Measurements from ENCODE around the gene S100A13. TPM values are rescaled to one million over a fixed set of nuclear protein-coding genes. Genes with fewer than 3 reads are reported as not detected.

S100A13 gene
- total and polyA plus RNA-seq, 9 of the 15 experiments (the other 6 are each of a cell fraction or from before 2014, with no cell fraction given) = 41.9 to 129 (median 58.0) TPM

GRCh38 chr1:153633161-153633753 is 6.0 kb upstream of the S100A13 start:
- FAIRE-seq (no peak), ATAC-seq (peak; percentile 18), DNase-seq (ENCODE audit: extremely low read depth in 1 of 4, low spot score in 3 of 4) (peak; percentile 30 to 49 (median 42))
- in situ Hi-C loops (cut with MboI) = no loop called here
- Histone ChIP-seq H3K9me1 (ENCODE audit: control insufficient read depth, insufficient read depth, low read length) (no peaks in the 10 kb centered on the region), H3K9me3 (replicated peaks; ENCODE audit: control insufficient read depth, insufficient read depth, low read depth, low read length) (no peaks in the 10 kb centered on the region), H3K79me2 (ENCODE audit: control insufficient read depth, insufficient read depth, low read length) (peaks cover 44% of the 10 kb centered on the region), H3K27ac (ENCODE audit: extremely low read depth, low read depth, low read length) (peak overlapping the region; percentile 98), H3K4me2 (ENCODE audit: insufficient read depth, low read length) (peak overlapping the region; percentile 88), H3K27me3 (ENCODE audit: control insufficient read depth in 2 of 2, insufficient read depth in 2 of 2, low read length in 2 of 2) (no peaks in the 10 kb centered on the region), H3K36me3 (ENCODE audit: control insufficient read depth, insufficient read depth, low read length) (peaks cover 27% of the 10 kb centered on the region), H4K20me1 (replicated peaks; ENCODE audit: control insufficient read depth, insufficient read depth, low read length) (no peaks in the 10 kb centered on the region; the same call in 1 of the 2 replicates), H3K9ac (ENCODE audit: insufficient read depth in 1 of 2, low read depth in 2 of 2, low read length in 2 of 2) (peak overlapping the region; percentile 100), H3K4me1 (replicated peaks in 1 of 2; ENCODE audit: control insufficient read depth in 2 of 2, insufficient read depth in 2 of 2, low read length in 2 of 2) (peaks cover 24 to 28% of the 10 kb centered on the region in 2 experiments), H2AFZ (ENCODE audit: low read depth, low read length) (peak overlapping the region; percentile 81), H3K4me3 (peak overlapping the region; percentile 89)
- 20% methylated on average over 18 of the region's 18 CpGs for WGBS (ENCODE audit: insufficient coverage, low coverage, missing lambda C conversion rate)
- intact Hi-C loops (cut with micrococcal nuclease) = loop anchor here (5.0 kb wide), 1 partner anchor 101 kb away; no protein-coding TSS in a partner anchor
- POLR2A ChIA-PET = interaction anchor here (0.8 to 11.6 kb wide), 16 partner anchors 9 to 693 kb away, joined by 3 to 205 read pairs (median 4); partner anchors contain the start of gene SNAPIN
- no TSS peak for BruUV-seq (replicated peaks)
- CTCF ChIA-PET (ENCODE audit: low intra/inter-chr PET ratio) = interaction anchor here (0.7 kb wide), 1 partner anchor 123 kb away, joined by 4 read pairs; no protein-coding TSS in a partner anchor
- TF ChIP-seq TEAD1 (CRISPR knock-in tag; IDR thresholded peaks at IDR 0.05) (peak in 1 of 2 experiments; percentile 24; a peak in 1 of 4 replicates), ZNF121 (CRISPR knock-in tag; conservative IDR thresholded peaks at IDR 0.05) (peak; percentile 98), ZBTB33 (CRISPR knock-in tag; IDR thresholded peaks at IDR 0.05) (peak; percentile 59; the same call in 1 of the 2 replicates), SMARCA5 (IDR thresholded peaks at IDR 0.05) (peak; percentile 87; the same call in 1 of the 2 replicates), ZNF165 (CRISPR knock-in tag; IDR thresholded peaks at IDR 0.05; ENCODE audit: borderline replicate concordance) (no peak), MLLT1 (IDR thresholded peaks at IDR 0.05) (0 out of 4 replicates have a peak, but pooled peaks of 1 of the 2 experiments have one; percentile 20), SPI1 (IDR thresholded peaks at IDR 0.05; ENCODE audit: borderline replicate concordance, low read depth, low read length) (peak; percentile 75; the same call in 1 of the 2 replicates), RAD21 (CRISPR knock-in tag; conservative IDR thresholded peaks at IDR 0.05 in 1 of 2, IDR thresholded peaks at IDR 0.05 in 1 of 2) (no peak), DPF2 (IDR thresholded peaks at IDR 0.05) (peak; percentile 35; the same call in 1 of the 2 replicates), ETV5 (CRISPR knock-in tag; IDR thresholded peaks at IDR 0.05; ENCODE audit: low read depth) (0 out of 2 replicates have a peak, but pooled peaks have one; percentile 7), BRD9 (IDR thresholded peaks at IDR 0.05; ENCODE audit: low read depth, partially characterized antibody) (peak; percentile 39), SAP30 (IDR thresholded peaks at IDR 0.05; ENCODE audit: borderline replicate concordance, insufficient read depth, low read depth, low read length, poor library complexity, severe bottlenecking) (peak; percentile 14), ZNF518B (CRISPR knock-in tag; IDR thresholded peaks at IDR 0.05) (no peak)

All from K562 (cell line).